Measurements from ENCODE around the gene UGT1A10.

Gene UGT1A10

GRCh38 chr2:233773854-233774253 is 137.6 kb downstream of the UGT1A10 start:
- no peak for DNase-seq (ENCODE audit: low read depth)

DNA sequence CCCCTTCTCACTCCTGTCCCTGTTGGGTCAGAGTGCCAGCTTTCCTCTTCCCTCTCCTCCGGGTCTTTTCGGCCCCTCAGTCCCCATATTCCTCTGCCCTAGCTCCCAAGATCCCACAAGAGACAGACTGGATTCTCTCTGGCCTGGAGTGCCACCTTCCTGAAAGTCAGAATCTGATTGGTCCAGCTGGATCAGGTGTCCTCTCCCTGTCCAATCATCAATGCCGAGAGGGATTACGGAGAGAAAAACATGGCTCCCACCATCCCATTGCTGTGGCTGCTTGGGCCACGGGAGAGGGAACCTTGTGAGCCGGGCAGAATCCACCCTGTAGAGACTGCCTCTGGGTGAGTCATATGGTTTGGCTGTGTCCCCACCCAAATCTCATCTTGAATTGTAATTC is 139.2 kb downstream of the UGT1A10 start:
- DNase-seq (ENCODE audit: low read depth): no peak

DNA sequence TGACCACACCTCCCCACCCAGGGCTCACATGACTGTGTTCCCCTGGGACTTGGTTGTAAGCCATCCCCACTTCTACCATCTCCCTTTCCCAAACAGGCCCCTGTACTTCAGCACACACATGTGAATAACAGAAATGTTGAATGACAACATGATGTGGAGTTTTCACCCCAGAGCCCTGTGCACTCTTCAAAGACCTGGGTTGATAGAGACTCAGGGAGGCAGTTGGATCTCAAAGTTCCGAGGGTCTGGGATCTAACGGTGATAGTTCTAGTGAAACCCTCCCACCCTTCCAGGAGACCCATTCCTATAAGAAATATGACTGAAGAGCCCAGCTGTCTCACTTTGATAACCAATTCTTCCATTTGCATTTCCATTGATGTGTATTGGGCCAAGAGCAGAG is 141.8 kb downstream of the UGT1A10 start, which contains the start of gene MROH2A:
MROH2A (plus strand) TSS at position 301 of the 400 bp plus-strand sequence. CDS start 1,029 bp downstream, outside the sequence.
- no peak for DNase-seq (ENCODE audit: low read depth)

- no peak for DNase-seq (ENCODE audit: low read depth)
These were observed 143.5 kb downstream of the UGT1A10 start for GRCh38 chr2:233779722-233780121.

DNA sequence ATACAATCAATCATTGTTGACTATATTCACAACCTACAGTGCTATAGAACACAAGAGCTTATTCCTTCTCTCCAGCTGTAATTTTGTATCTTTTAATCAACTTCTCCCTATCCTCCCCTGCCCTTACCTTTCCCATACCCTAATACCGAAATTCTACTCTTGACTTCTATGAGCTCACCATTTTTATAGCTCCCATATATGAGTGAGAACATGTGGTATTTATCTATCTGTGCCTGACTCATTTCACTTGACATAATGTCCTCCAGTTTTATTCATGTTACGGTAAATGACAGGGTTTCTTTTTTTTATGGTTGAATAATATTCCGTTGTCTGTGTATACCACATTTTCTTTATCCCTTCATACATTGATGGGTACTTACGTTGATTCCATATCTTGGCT is 144.5 kb downstream of the UGT1A10 start:
- DNase-seq (ENCODE audit: low read depth): no peak

- no peak for DNase-seq (ENCODE audit: low read depth)
These were observed 153.3 kb downstream of the UGT1A10 start for GRCh38 chr2:233789554-233789953.

DNA sequence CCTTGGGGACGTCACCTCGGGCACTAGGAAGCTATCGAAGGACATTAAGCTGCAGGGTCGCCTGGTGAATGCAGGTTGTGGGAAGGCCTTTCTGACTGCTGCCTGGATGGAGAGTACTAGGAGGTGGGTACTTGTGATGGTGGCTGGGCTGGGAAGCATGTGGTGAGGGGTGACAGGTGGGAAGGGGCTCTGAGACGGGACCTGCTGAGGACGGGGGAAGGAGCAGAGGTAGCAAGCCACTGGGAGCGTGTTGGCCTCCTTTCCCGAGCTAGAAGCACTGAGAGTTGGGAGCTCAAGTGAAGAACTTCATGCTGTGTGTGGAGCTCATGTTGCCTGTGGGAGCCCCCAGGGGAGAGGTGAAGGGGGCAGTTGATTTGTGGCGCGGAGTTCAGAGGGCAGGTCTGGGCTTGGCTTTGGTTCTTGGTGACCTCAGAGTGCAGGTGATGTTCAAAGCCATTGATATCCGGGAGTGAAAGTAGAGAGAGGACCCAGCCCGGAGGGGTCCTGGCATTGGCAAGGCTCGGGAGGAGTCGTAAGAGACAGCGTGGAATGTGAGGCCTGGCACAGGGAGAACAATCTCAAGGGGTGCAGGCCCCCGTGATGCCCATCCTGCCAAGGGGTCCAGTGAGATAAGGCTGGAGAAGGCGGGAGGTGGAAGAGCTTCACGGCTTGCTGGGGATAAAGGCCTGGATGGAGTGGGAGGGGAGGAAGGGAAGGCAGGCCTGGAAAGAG is 155.1 kb downstream of the UGT1A10 start:
- no peak for DNase-seq (ENCODE audit: low read depth)

GRCh38 chr2:233791883-233792329 is 155.7 kb downstream of the UGT1A10 start:
- DNase-seq (ENCODE audit: low read depth): no peak

- DNase-seq (ENCODE audit: low read depth): no peak
These were observed 156.5 kb downstream of the UGT1A10 start for GRCh38 chr2:233792720-233793119.

- DNase-seq (ENCODE audit: low read depth): no peak
These were observed 157.3 kb downstream of the UGT1A10 start for GRCh38 chr2:233793465-233794127.

DNA sequence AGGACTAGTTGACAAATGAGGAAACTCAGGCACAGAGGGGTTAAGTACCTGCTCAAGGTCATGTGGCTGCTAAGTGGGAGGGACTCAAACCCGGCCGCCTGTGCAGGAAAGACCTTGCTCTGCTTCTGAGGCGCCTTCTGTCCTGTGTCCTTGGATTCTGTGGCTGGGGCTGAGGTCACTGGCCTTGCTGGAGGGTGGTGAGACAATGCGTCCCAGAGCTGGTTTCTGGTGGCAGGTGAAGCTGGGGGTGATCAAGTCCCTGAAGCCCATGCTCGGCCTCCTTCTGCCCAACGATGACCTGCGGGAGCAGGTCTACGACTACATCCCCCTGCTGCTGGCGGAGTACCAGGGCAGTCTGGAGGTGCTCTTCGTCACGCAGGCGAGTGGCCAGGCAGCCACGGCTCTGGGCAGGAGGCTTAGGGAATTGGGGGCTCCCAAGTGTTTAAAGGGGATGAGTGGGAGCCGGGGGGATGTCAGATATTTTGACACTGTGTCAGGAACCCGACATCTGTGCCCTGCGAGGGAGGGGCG is 157.9 kb downstream of the UGT1A10 start:
- no peak for DNase-seq (ENCODE audit: low read depth)

DNA sequence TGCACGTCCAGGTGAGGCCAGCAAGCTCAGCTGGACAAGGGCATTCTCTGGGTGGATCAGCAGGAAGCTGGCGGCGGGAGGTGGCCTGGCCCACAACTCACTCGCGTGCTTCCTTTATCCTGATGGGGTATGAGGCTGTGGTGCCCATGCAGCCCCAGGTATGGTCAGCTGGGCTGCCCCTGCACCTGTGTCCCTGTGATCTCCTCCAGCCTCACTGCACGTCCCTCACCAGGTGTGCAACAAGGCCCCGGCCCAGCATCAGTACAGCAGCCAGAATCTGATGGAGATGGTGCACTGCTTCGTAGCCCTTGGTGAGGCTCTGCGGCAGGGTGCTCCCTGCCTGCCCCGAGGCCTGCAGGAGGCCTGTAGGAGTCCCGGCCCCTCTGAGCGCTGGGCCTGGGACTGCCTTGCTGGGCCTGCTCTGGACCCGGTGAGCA is 159.5 kb downstream of the UGT1A10 start:
- no peak for DNase-seq (ENCODE audit: low read depth)

GRCh38 chr2:233796254-233796653 is 160.0 kb downstream of the UGT1A10 start:
- DNase-seq (ENCODE audit: low read depth): no peak

DNA sequence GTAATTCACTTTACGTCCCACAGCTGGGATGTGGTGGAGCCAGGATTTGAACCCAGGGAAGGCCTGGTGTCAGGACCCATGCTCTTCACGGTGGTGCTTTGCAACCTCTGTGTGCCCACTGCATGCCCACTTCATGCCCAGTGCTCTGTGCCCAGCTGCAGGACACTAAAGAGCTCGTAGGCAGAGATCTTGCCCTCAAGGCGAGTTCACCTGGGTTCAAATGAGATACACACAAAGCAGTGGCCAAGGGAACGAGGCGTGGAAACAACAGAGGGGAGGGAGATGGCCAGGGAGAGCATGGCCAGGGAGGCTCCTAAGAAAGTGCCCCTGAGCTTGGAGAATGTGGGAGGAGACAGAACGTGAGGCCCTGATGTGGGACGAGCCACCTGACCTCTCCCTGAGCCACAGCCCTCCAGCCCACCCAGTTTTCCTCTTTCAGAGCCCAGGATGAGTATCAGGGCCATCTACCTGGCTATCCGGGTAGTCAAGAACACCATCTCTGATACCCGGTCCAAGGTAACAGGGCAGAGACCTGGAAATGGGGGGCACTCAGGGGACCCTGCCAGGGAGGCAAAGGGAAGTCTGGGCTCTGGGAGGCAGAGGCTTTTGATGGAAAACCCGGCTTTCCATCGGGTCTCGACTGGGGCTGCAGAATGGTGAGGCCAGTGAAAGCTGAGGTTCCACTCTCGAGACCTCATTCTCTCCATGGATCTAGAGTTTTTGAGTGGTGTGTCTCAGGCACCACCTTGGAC is 162.3 kb downstream of the UGT1A10 start:
- no peak for DNase-seq (ENCODE audit: low read depth)

DNA sequence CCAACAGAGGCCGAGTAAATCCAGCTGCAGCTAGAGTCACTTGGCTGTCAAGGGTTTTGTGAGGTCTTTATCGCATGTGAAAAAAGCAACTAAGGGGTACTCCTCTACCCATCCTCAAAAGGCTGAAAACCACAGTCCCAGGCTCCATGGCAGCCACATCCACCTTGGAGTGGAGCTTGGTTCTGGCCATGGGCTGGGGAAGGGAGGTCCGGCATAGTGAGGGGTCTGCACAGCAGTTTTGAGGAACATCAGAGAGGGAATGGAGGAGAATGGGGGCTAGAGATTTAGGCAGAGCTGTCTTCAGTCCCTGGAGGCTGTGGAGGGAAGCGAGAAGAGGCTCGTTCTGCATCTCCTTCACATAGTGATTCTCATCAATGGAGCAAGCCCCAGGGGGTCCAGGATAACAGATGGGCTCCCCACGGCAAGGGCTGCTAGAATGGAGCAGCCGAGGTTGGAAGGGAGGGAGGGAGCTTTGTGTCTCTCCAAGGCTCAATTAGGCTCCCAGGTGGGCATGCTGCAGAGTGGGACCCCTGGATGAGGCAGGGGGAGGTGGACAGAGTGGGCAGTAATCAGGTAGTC is 162.9 kb downstream of the UGT1A10 start:
- DNase-seq (ENCODE audit: low read depth): no peak

DNA sequence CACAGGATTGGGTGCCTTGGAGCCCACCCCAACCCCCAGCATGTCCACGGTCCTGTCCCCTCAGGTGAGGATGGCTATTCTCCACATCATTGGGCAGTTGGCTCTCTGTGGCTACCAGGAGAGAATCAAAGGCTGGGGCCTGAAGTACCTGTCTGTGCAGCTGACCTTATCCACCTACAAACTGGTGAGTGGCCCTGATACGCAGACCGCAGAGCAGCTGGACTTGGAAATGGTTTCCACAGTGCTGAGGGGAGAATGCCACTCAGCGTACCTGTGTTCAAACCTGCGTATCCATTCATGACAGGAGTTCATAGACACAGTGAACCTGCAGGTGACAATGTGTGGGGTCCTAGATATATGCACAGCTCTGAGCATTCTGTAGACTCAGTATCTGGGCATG is 163.5 kb downstream of the UGT1A10 start:
- DNase-seq (ENCODE audit: low read depth): no peak

GRCh38 chr2:233800208-233800607 is 164.0 kb downstream of the UGT1A10 start:
- DNase-seq (ENCODE audit: low read depth): no peak

GRCh38 chr2:233801357-233802131 is 165.3 kb downstream of the UGT1A10 start:
- no peak for DNase-seq (ENCODE audit: low read depth)

DNA sequence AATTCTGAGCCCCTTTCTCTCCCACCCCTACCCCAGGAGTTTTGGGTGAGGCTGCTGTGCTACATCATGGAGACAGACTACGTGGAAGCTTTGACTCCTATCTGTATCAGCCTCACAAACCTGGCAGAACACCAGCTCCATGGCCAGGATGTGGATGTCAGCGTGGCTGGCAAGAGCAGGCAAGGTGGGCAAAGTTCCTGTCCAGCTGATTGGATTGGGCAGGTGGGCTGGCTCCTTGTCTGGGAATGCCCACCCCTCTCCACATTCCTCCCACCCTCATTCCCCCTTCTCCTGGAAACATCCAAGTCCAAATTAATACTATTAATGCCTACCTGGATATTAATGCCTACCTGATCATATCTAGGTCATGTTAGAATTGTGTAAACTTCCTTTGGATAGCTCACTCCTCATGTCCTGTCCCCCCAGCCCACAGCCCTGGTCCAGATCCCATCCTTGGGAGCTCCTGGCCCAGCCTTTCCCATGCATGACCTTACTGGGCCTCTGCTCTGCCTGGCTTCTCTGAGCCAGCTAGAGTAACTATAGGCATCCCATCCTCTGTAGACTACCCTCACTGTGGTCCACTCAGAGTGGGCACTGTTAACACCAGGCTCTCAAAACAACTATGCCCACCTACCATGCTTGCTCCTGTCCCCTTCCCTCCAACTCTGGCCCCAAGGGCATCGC is 166.0 kb downstream of the UGT1A10 start:
- no peak for DNase-seq (ENCODE audit: low read depth)

DNA sequence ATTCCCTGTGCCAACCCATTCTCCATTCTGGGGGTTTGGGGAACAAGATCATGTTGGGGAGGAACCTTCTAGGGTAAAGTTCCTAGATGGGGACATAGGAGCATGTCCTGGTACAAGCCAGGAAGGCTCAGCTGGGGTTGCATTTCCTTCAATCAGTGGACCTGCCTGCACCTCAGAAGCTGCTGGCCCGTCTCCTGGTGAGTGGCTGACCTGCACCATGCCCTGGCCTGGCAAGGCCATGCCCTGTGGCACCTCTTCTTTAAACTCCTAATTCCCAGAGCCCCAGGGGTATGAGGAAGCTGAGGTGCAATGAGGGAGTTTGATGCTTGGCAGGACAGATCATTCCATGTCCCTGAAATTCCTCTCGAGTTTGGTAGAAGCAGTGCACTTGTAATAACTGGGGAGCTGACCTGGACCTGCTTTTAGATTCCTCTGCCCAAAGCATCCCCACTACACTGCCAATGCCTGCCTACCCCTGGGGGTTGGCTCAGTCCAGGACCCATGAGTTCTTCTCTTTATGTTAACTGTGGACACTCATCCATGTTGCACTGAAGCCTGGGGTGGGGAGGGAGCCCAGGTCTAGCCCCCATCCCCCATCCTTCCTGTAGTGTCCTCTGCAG is 167.2 kb downstream of the UGT1A10 start:
- no peak for DNase-seq (ENCODE audit: low read depth)

Measured in stimulated activated CD8-positive, alpha-beta memory T cell treated with anti-CD3 and anti-CD28 coated beads, Interleukin-7, amount 100 ng/mL, for 24 hours (primary cell).